ENCODE results near the gene LRRC75B. TPM values are rescaled to one million over a fixed set of nuclear protein-coding genes. Genes with fewer than 3 reads are reported as not detected.
"Not testable (repeated sequence)": the region's sequence is repeated elsewhere in the genome, so short reads cannot be mapped to it uniquely, and the experiment has no call there.

Gene LRRC75B
- total and polyA plus RNA-seq, 2 of the 8 experiments (the other 6 are each of a cell fraction or from before 2014, with no cell fraction given) = 12.2 to 26.6 TPM

DNA sequence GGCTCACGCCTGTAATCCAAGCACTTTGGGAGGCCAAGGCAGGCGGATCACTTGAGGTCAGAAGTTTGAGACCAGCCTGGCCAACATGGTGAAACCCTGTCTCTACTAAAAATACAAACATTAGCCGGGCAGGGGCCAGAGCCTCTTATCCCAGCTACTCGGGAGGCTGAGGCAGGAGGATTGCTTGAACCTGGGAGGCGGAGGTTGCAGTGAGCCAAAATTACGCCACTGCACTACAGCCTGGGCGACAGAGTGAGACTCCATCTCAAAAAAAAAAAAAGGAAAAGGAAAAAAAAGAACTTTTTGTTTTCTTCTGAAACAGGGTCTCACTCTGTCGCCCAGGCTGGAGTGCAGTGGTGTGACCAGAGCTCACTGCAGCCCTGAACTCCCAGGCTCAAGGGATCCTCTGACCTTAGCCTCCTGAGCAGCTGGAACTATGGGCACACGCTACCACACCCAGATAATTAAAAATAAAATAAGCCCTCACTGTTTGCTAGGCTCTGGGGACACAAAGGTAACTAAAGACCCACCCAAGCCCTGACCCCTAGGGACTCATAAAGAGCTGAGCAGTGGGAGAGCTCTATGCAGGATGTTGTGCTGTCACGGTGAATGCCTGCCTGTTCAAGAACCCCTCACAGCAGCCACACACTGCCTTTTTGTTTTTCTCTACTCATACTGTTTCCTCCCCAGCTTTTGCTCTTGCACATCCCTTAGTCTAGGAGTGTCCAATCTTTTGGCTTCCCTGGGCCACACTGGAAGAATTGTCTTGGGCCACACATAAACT is 40.2 kb downstream of the LRRC75B start:
- H3K27me3 ChIP-seq (replicated peaks in 1 of 4; ENCODE audit: control insufficient read depth in 3 of 4, extremely low read depth in 1 of 4, insufficient read depth in 3 of 4, low read length in 3 of 4); H2BK15ac ChIP-seq (ENCODE audit: low read length); H4K5ac ChIP-seq (ENCODE audit: insufficient read length, low read depth, low read length); H3K9me3 ChIP-seq (ENCODE audit: insufficient read depth in 2 of 2, low read depth in 1 of 2, low read length in 1 of 2); H3K14ac ChIP-seq (ENCODE audit: insufficient read length); H3K4me2 ChIP-seq (ENCODE audit: insufficient read depth in 1 of 2, low read depth in 2 of 2, low read length in 2 of 2); H3K23ac ChIP-seq (ENCODE audit: insufficient read length); H3K36me3 ChIP-seq (ENCODE audit: control insufficient read depth in 2 of 4, insufficient read depth in 4 of 4, low read length in 3 of 4); H3K27ac ChIP-seq (ENCODE audit: low read depth, low read length); H3K4me3 ChIP-seq (ENCODE audit: extremely low read depth in 1 of 4, insufficient read depth in 2 of 4, low read depth in 3 of 4, low read length in 4 of 4); H4K8ac ChIP-seq (ENCODE audit: extremely low read depth, insufficient read depth, low read length); H2BK12ac ChIP-seq (ENCODE audit: low read depth, low read length); H2BK120ac ChIP-seq (replicated peaks; ENCODE audit: low read depth, low read length); H2BK5ac ChIP-seq (ENCODE audit: low read depth, low read length); FAIRE-seq; H3K9ac ChIP-seq (replicated peaks in 1 of 4; ENCODE audit: extremely low read depth in 1 of 4, low read depth in 3 of 4, low read length in 3 of 4); H3K4ac ChIP-seq (replicated peaks; ENCODE audit: insufficient read length, low read depth, low read length); H2AFZ ChIP-seq (ENCODE audit: low read length); H4K91ac ChIP-seq (replicated peaks; ENCODE audit: insufficient read length, low read length); H2AK5ac ChIP-seq (ENCODE audit: low read depth, low read length); H2BK20ac ChIP-seq (ENCODE audit: low read length); H3K18ac ChIP-seq (ENCODE audit: extremely low read depth, low read length); H3K56ac ChIP-seq (replicated peaks; ENCODE audit: insufficient read length, low read depth, low read length); DNase-seq (ENCODE audit: low read depth in 1 of 2, low spot score in 2 of 2): not testable (repeated sequence)
- POLR2A ChIA-PET (ENCODE audit: partially characterized antibody) = interaction anchor here (1.2 to 5.4 kb wide), 5 partner anchors 11 to 46 kb away, joined by 3 to 91 read pairs (median 8); no protein-coding TSS in a partner anchor
- peaks cover 17% of the 10 kb centered on the region for H3K23me2 ChIP-seq (ENCODE audit: low read depth, low read length)
- WGBS, 2 experiments (ENCODE audit: extremely low coverage in 1 of 2, insufficient coverage in 1 of 2, insufficient read length in 1 of 2, insufficient replicate concordance in 2 of 2, low coverage in 1 of 2, low lambda C conversion rate in 2 of 2, missing lambda C conversion rate in 1 of 2) = 95% methylated on average over 8 of the region's 10 CpGs; no CpG with 5 or more reads in 1 of the 2 experiments
- peaks cover 21 to 67% of the 10 kb centered on the region in 2 experiments for H3K79me2 ChIP-seq (ENCODE audit: control insufficient read depth in 1 of 2, insufficient read depth in 2 of 2, low read length in 2 of 2)
- H3K79me1 ChIP-seq (ENCODE audit: low read depth, low read length) = peaks cover 23% of the 10 kb centered on the region
- H4K20me1 ChIP-seq (replicated peaks in 1 of 2; ENCODE audit: control insufficient read depth in 1 of 2, insufficient read depth in 2 of 2, low read length in 2 of 2) = peaks cover 7 to 29% of the 10 kb centered on the region in 2 experiments
- peaks cover 0 to 16% (median 3%) of the 10 kb centered on the region in 4 experiments; a peak in 6 of 7 replicates for H3K4me1 ChIP-seq (replicated peaks in 1 of 4; ENCODE audit: control insufficient read depth in 3 of 4, insufficient read depth in 4 of 4, low read length in 3 of 4)
- CTCF ChIA-PET (ENCODE audit: partially characterized antibody) = interaction anchor here (0.9 to 1.3 kb wide), 4 partner anchors 15 to 131 kb away, joined by 3 to 6 read pairs (median 4); no protein-coding TSS in a partner anchor
